Hepatocyte (in vitro differentiated cells): ENCODE measurements around the gene NAXD.

Source experiments
- CTCF ChIP-seq: fragments of 200-600 bp; sonication (generic); IDR thresholded peaks from 2 replicates; pipeline ENCODE4 v1.5.1; 2016; ENCODE audit warnings: antibody characterized with exemption, mild to moderate bottlenecking; ENCODE audit not compliant: poor library complexity
- EZH2 ChIP-seq: fragments of 200-600 bp; sonication (generic); IDR thresholded peaks from 2 replicates; pipeline ENCODE4 v1.6.1; 2016; ENCODE audit warnings: antibody characterized with exemption, mild to moderate bottlenecking, borderline replicate concordance

GRCh38 chr13:110662091-110662490 is 46.7 kb downstream of the NAXD start:
- TF ChIP-seq CTCF (no peak), EZH2 (no peak)
